ENCODE results near the gene TMEM63C. TPM values are rescaled to one million over a fixed set of nuclear protein-coding genes. Genes with fewer than 3 reads are reported as not detected.

TMEM63C gene
- total and polyA plus RNA-seq, 2 donors (not counting 1 experiment from before 2014, with no cell fraction given) = 0.63 to 3.2 TPM

DNA sequence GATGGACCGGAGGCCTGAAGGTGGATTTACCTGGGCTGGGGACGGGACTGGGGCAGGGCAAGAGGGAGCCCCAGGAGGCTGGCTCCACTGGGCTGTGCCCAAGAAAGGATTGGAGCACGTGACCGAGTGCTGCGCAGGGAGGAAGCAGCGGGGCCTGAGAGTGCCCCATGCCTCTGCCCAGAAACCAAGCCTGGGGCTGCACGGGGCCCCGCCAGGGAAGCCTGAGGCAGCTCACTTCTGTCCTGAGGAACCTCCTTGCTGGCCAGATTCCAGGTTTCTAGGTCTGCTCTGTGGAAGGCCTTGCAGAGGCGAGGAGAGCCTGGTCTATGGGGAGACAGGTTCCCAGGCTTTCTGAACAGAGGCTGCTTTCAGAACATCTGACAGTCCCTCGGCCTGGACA lies 79.0 kb downstream of the TMEM63C start:
- CTCF ChIA-PET = no interaction called here
- WGBS (ENCODE audit: insufficient coverage) = 23% methylated on average over 10 of the region's 10 CpGs
- H3K4me2 ChIP-seq (replicated peaks; ENCODE audit: low read depth, low read length, poor library complexity, severe bottlenecking) = no peak overlapping the region
- no peaks in the 10 kb centered on the region for H3K9me3 Mint-ChIP-seq (ENCODE audit: insufficient read depth)
- intact Hi-C loops (cut with micrococcal nuclease) = no loop called here
- no peak for TF ChIP-seq EZH2 (IDR thresholded peaks at IDR 0.05; ENCODE audit: borderline replicate concordance, insufficient read depth, low read depth, low read length, poor library complexity, severe bottlenecking)
- TF ChIP-seq CTCF (IDR thresholded peaks at IDR 0.05) = no peak
- ATAC-seq (ENCODE audit: low read depth) (no peak), DNase-seq (no peak)
- H3K27ac Mint-ChIP-seq = no peak overlapping the region
- H3K4me1 Mint-ChIP-seq = peaks cover 5% of the 10 kb centered on the region
- no peak overlapping the region for H3K9ac ChIP-seq (ENCODE audit: low read length)
- no peak overlapping the region for H2AFZ ChIP-seq (ENCODE audit: insufficient read depth, low read depth, low read length, poor library complexity, severe bottlenecking)
- H4K20me1 ChIP-seq (ENCODE audit: control insufficient read depth, insufficient read depth, low read length, poor library complexity, severe bottlenecking) = no peaks in the 10 kb centered on the region
- H3K9me3 ChIP-seq (ENCODE audit: control extremely low read depth in 1 of 3, control insufficient read depth in 2 of 3, insufficient read depth in 1 of 3, low read length in 2 of 3) = no peaks in the 10 kb centered on the region
- peaks cover 0 to 7% (median 0%) of the 10 kb centered on the region in 4 experiments for H3K27me3 ChIP-seq (replicated peaks in 1 of 4; ENCODE audit: control extremely low read depth in 1 of 4, control insufficient read depth in 3 of 4, insufficient read depth in 4 of 4, low read length in 3 of 4)
- no peaks in the 10 kb centered on the region for H3K36me3 ChIP-seq (replicated peaks in 1 of 2; ENCODE audit: control extremely low read depth in 1 of 2, control insufficient read depth in 1 of 2, extremely low read depth in 1 of 2, insufficient read depth in 2 of 2, low read length in 1 of 2)
- H3K4me1 ChIP-seq (ENCODE audit: control insufficient read depth in 2 of 2, insufficient read depth in 2 of 2, low read length in 2 of 2) = peaks cover 0 to 5% of the 10 kb centered on the region in 2 donors
- no peaks in the 10 kb centered on the region for H3K79me2 ChIP-seq (ENCODE audit: control insufficient read depth, insufficient read depth, low read length)
- H3K4me3 Mint-ChIP-seq = no peak overlapping the region
- peaks cover 4% of the 10 kb centered on the region for H3K27me3 Mint-ChIP-seq
- no peak overlapping the region for H3K27ac ChIP-seq (ENCODE audit: low read length in 2 of 2)
- POLR2A ChIA-PET = no interaction called here
- no peak overlapping the region for H3K4me3 ChIP-seq (ENCODE audit: control extremely low read depth in 1 of 5, extremely low read depth in 1 of 5, insufficient read depth in 1 of 5, low read depth in 2 of 5, low read length in 4 of 5)

DNA sequence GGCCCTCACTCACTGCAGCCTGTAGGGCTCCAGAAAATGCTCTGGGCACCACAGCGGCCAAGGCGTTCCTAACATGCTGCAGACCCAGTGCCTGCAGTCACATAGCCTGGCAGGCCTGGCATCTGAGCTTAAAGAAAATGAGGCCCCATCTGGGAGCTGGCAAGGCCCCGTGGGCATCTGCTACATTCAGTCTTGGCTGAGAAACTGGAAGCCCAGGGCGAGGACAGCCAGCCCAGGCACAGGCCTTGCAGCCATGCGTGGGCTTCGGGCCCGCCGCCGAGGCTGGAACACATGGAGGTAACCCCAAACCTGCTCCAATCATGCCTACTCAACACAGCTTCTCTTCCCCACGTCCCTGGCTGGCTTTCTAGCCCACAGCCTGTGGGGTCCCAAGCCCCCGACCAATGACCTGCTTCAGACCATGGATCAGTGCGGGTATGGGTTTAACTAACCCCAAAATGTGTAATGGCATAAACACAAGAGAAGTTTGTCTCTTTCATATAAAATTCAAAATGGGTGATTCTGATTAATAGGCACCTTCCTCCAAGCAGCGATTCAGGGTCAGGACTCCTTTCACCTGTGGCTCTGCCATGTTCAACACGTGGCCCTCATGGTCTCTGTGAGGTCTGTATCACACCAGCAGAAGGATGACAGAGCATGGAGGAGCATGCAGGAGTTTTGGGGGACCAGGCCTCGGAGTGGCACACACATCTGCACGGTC lies 83.0 kb downstream of the TMEM63C start:
- peaks cover 7% of the 10 kb centered on the region for H3K4me1 Mint-ChIP-seq
- H3K27ac ChIP-seq (ENCODE audit: low read length in 2 of 2) = no peak overlapping the region
- H4K20me1 ChIP-seq (ENCODE audit: control insufficient read depth, insufficient read depth, low read length, poor library complexity, severe bottlenecking) = no peaks in the 10 kb centered on the region
- ChIA-PET CTCF (no interaction called here), POLR2A (no interaction called here)
- H3K36me3 ChIP-seq (replicated peaks in 1 of 2; ENCODE audit: control extremely low read depth in 1 of 2, control insufficient read depth in 1 of 2, extremely low read depth in 1 of 2, insufficient read depth in 2 of 2, low read length in 1 of 2) = no peaks in the 10 kb centered on the region
- 80% methylated on average over 15 of the region's 16 CpGs for WGBS (ENCODE audit: insufficient coverage)
- intact Hi-C loops (cut with micrococcal nuclease) = no loop called here
- peaks cover 0 to 5% of the 10 kb centered on the region in 2 donors for H3K4me1 ChIP-seq (ENCODE audit: control insufficient read depth in 2 of 2, insufficient read depth in 2 of 2, low read length in 2 of 2)
- no peaks in the 10 kb centered on the region for H3K79me2 ChIP-seq (ENCODE audit: control insufficient read depth, insufficient read depth, low read length)
- peaks cover 19% of the 10 kb centered on the region for H3K27me3 Mint-ChIP-seq
- H3K9me3 ChIP-seq (ENCODE audit: control extremely low read depth in 1 of 3, control insufficient read depth in 2 of 3, insufficient read depth in 1 of 3, low read length in 2 of 3) = peaks cover 0 to 11% (median 0%) of the 10 kb centered on the region in 3 donors
- no peak overlapping the region for H3K4me2 ChIP-seq (replicated peaks; ENCODE audit: low read depth, low read length, poor library complexity, severe bottlenecking)
- TF ChIP-seq EZH2 (IDR thresholded peaks at IDR 0.05; ENCODE audit: borderline replicate concordance, insufficient read depth, low read depth, low read length, poor library complexity, severe bottlenecking) (no peak), CTCF (IDR thresholded peaks at IDR 0.05) (no peak)
- H3K9me3 Mint-ChIP-seq (ENCODE audit: insufficient read depth) = no peaks in the 10 kb centered on the region
- no peak overlapping the region for H3K4me3 ChIP-seq (ENCODE audit: control extremely low read depth in 1 of 5, extremely low read depth in 1 of 5, insufficient read depth in 1 of 5, low read depth in 2 of 5, low read length in 4 of 5)
- H2AFZ ChIP-seq (ENCODE audit: insufficient read depth, low read depth, low read length, poor library complexity, severe bottlenecking) = no peak overlapping the region
- no peak overlapping the region for H3K27ac Mint-ChIP-seq
- DNase-seq = no peak
- ATAC-seq (ENCODE audit: low read depth) = no peak
- H3K27me3 ChIP-seq (replicated peaks in 1 of 4; ENCODE audit: control extremely low read depth in 1 of 4, control insufficient read depth in 3 of 4, insufficient read depth in 4 of 4, low read length in 3 of 4) = peaks cover 0 to 28% (median 3%) of the 10 kb centered on the region in 4 experiments
- no peak overlapping the region for H3K9ac ChIP-seq (ENCODE audit: low read length)
- H3K4me3 Mint-ChIP-seq = no peak overlapping the region
